Measurements from ENCODE around the gene RASEF.

RASEF gene

GRCh38 chr9:83108208-83108607 is 45.3 kb upstream of the RASEF start:
- no peak overlapping the region for H3K9ac ChIP-seq (ENCODE audit: low read length)
- no peaks in the 10 kb centered on the region for H3F3A ChIP-seq (ENCODE audit: insufficient read depth, low read length)
- no peaks in the 10 kb centered on the region for H4K20me1 ChIP-seq (ENCODE audit: insufficient read depth, low read length)
- H3K9me2 ChIP-seq (ENCODE audit: low read depth, low read length): no peaks in the 10 kb centered on the region
- no peak overlapping the region for H2AFZ ChIP-seq (ENCODE audit: low read length)
- no peaks in the 10 kb centered on the region for H3K79me2 ChIP-seq (ENCODE audit: insufficient read depth, low read length)
- H3K9me3 ChIP-seq (ENCODE audit: low read length): no peaks in the 10 kb centered on the region
- no peak for TF ChIP-seq CTCF (IDR thresholded peaks at IDR 0.05; ENCODE audit: low read length)
- TF ChIP-seq EZH2 (IDR thresholded peaks at IDR 0.05; ENCODE audit: borderline replicate concordance, low read length): no peak
- no peak overlapping the region for H3K4me3 ChIP-seq (ENCODE audit: low read depth, low read length, poor library complexity, severe bottlenecking)
- no peaks in the 10 kb centered on the region for H3K27me3 ChIP-seq (ENCODE audit: insufficient read depth, low read length)
- H3K4me1 ChIP-seq (ENCODE audit: insufficient read depth, low read length, severe bottlenecking): no peaks in the 10 kb centered on the region
- no peak overlapping the region for H3K27ac ChIP-seq (ENCODE audit: low read depth, low read length, poor library complexity, severe bottlenecking)
- H3K36me3 ChIP-seq (ENCODE audit: insufficient read depth, low read length): no peaks in the 10 kb centered on the region
- H3K4me2 ChIP-seq (ENCODE audit: low read length): no peak overlapping the region

- Histone ChIP-seq H2AFZ (ENCODE audit: low read length) (no peak overlapping the region), H3K79me2 (ENCODE audit: insufficient read depth, low read length) (no peaks in the 10 kb centered on the region), H3K27ac (ENCODE audit: low read depth, low read length, poor library complexity, severe bottlenecking) (no peak overlapping the region), H4K20me1 (ENCODE audit: insufficient read depth, low read length) (no peaks in the 10 kb centered on the region), H3K4me1 (ENCODE audit: insufficient read depth, low read length, severe bottlenecking) (no peaks in the 10 kb centered on the region), H3K4me2 (ENCODE audit: low read length) (no peak overlapping the region), H3K9me2 (ENCODE audit: low read depth, low read length) (no peaks in the 10 kb centered on the region), H3K9me3 (ENCODE audit: low read length) (no peaks in the 10 kb centered on the region), H3K4me3 (ENCODE audit: low read depth, low read length, poor library complexity, severe bottlenecking) (no peak overlapping the region), H3K27me3 (ENCODE audit: insufficient read depth, low read length) (no peaks in the 10 kb centered on the region), H3K36me3 (ENCODE audit: insufficient read depth, low read length) (no peaks in the 10 kb centered on the region), H3F3A (ENCODE audit: insufficient read depth, low read length) (no peaks in the 10 kb centered on the region), H3K9ac (ENCODE audit: low read length) (no peak overlapping the region)
- no peak for TF ChIP-seq CTCF (IDR thresholded peaks at IDR 0.05; ENCODE audit: low read length)
- no peak for TF ChIP-seq EZH2 (IDR thresholded peaks at IDR 0.05; ENCODE audit: borderline replicate concordance, low read length)
Measured at GRCh38 chr9:83106772-83107171, 43.8 kb upstream of the RASEF start.

GRCh38 chr9:83106263-83106662 is 43.3 kb upstream of the RASEF start:
- Histone ChIP-seq H3K9ac (ENCODE audit: low read length) (no peak overlapping the region), H3K27ac (ENCODE audit: low read depth, low read length, poor library complexity, severe bottlenecking) (no peak overlapping the region), H3K27me3 (ENCODE audit: insufficient read depth, low read length) (no peaks in the 10 kb centered on the region), H2AFZ (ENCODE audit: low read length) (no peak overlapping the region), H3K9me3 (ENCODE audit: low read length) (no peaks in the 10 kb centered on the region), H4K20me1 (ENCODE audit: insufficient read depth, low read length) (no peaks in the 10 kb centered on the region), H3K4me2 (ENCODE audit: low read length) (no peak overlapping the region), H3K4me1 (ENCODE audit: insufficient read depth, low read length, severe bottlenecking) (no peaks in the 10 kb centered on the region), H3K4me3 (ENCODE audit: low read depth, low read length, poor library complexity, severe bottlenecking) (no peak overlapping the region), H3F3A (ENCODE audit: insufficient read depth, low read length) (no peaks in the 10 kb centered on the region), H3K36me3 (ENCODE audit: insufficient read depth, low read length) (no peaks in the 10 kb centered on the region), H3K9me2 (ENCODE audit: low read depth, low read length) (no peaks in the 10 kb centered on the region), H3K79me2 (ENCODE audit: insufficient read depth, low read length) (no peaks in the 10 kb centered on the region)
- no peak for TF ChIP-seq CTCF (IDR thresholded peaks at IDR 0.05; ENCODE audit: low read length)
- TF ChIP-seq EZH2 (IDR thresholded peaks at IDR 0.05; ENCODE audit: borderline replicate concordance, low read length): no peak

All from OCI-LY1 (cell line).